Keratinocyte (primary cell): ENCODE results near the gene MTA3. TPM values are rescaled to one million over a fixed set of nuclear protein-coding genes. Genes with fewer than 3 reads are reported as not detected.

Source experiments
- DNase-seq: peaks from one replicate; pipeline ENCODE4 v3.0.0-alpha.2; 2011; ENCODE audit warnings: low read depth, missing footprints, low spot score
- FAIRE-seq: peaks from 2 replicates; lab custom pipeline; 2011; peaks lifted over from hg19 to GRCh38; lab: Jason Lieb, UNC
- H2AFZ ChIP-seq: 2 replicates; pipeline ENCODE4 v1.6.0; 2012; ENCODE audit warnings: low read length, control low read depth, inconsistent platforms; ENCODE audit not compliant: control insufficient read depth
- H3K27ac ChIP-seq: 2 replicates; pipeline ENCODE4 v1.5.1; 2011; ENCODE audit warnings: low read length; ENCODE audit not compliant: control insufficient read depth, insufficient read depth
- H3K27me3 ChIP-seq: 3 replicates; pipeline ENCODE4 v1.6.0; 2011; ENCODE audit warnings: low read length; ENCODE audit not compliant: control insufficient read depth, insufficient read depth; ENCODE audit errors: extremely low read depth
- H3K36me3 ChIP-seq, 2 experiments: 2 replicates in 1 of 2; 3 replicates in 1 of 2; pipeline ENCODE4 v1.5.1; 2011; ENCODE audit warnings: low read length in 2 of 2, mild to moderate bottlenecking in 1 of 2; ENCODE audit not compliant: control insufficient read depth in 2 of 2, insufficient read depth in 2 of 2; ENCODE audit errors: extremely low read depth in 1 of 2
- H3K4me1 ChIP-seq: 3 replicates; pipeline ENCODE4 v1.5.1; 2011; ENCODE audit warnings: low read length; ENCODE audit not compliant: control insufficient read depth, insufficient read depth; ENCODE audit errors: extremely low read depth
- H3K4me2 ChIP-seq: 3 replicates; pipeline ENCODE4 v1.6.0; 2011; ENCODE audit warnings: low read depth, low read length; ENCODE audit not compliant: control insufficient read depth, insufficient read depth; ENCODE audit errors: extremely low read depth
- H3K4me3 ChIP-seq, 3 experiments: fragments of 200-600 bp in 1 of 3; sonication (generic) in 1 of 3; 2 replicates in 2 of 3; 3 replicates in 1 of 3; pipeline ENCODE4 v1.5.1; 2011 to 2016; ENCODE audit warnings: low read length in 3 of 3, mild to moderate bottlenecking in 3 of 3, control low read depth in 2 of 3, inconsistent platforms in 1 of 3, low read depth in 1 of 3, mixed read lengths in 1 of 3, mixed run types in 1 of 3, moderate library complexity in 1 of 3; ENCODE audit not compliant: control insufficient read depth in 2 of 3, insufficient read depth in 2 of 3; ENCODE audit errors: extremely low read depth in 1 of 3
- H3K79me2 ChIP-seq: 2 replicates; pipeline ENCODE4 v1.6.0; 2012; ENCODE audit warnings: low read length; ENCODE audit not compliant: control insufficient read depth, insufficient read depth
- H3K9ac ChIP-seq: 3 replicates; pipeline ENCODE4 v1.6.0; 2011; ENCODE audit warnings: low read length; ENCODE audit not compliant: control insufficient read depth, insufficient read depth; ENCODE audit errors: extremely low read depth
- H3K9me1 ChIP-seq: 3 replicates; pipeline ENCODE4 v1.6.0; 2011; ENCODE audit warnings: low read length; ENCODE audit not compliant: control insufficient read depth, insufficient read depth; ENCODE audit errors: extremely low read depth
- H3K9me3 ChIP-seq: 2 replicates; pipeline ENCODE4 v1.5.1; 2012; ENCODE audit warnings: low read depth, low read length; ENCODE audit not compliant: control insufficient read depth
- H4K20me1 ChIP-seq: 3 replicates; pipeline ENCODE4 v1.6.0; 2011; ENCODE audit warnings: low read length; ENCODE audit not compliant: control insufficient read depth, insufficient read depth; ENCODE audit errors: extremely low read depth
- CTCF ChIP-seq, 3 experiments: IDR thresholded peaks in 1 of 3; conservative IDR thresholded peaks in 1 of 3; optimal IDR thresholded peaks in 1 of 3; 2 replicates in 2 of 3; 3 replicates in 1 of 3; pipeline versions ENCODE3 to v1.5.1; 2011; ENCODE audit warnings: low read length in 3 of 3, mild to moderate bottlenecking in 3 of 3, moderate library complexity in 2 of 3, control low read depth in 1 of 3, inconsistent platforms in 1 of 3; ENCODE audit not compliant: insufficient read depth in 2 of 3; ENCODE audit errors: extremely low read depth in 1 of 3
- EZH2 ChIP-seq: IDR thresholded peaks from one replicate; pipeline ENCODE4 v1.6.1; 2012; ENCODE audit warnings: inconsistent platforms, mild to moderate bottlenecking, low read length, moderate library complexity
- dilution Hi-C: fragments of 300-500 bp; cut with MboI; formaldehyde crosslinking; loops from one replicate; pipeline ENCODE4 v1.7.0; 2020; ENCODE audit warnings: low sequenced_read_pairs; ENCODE audit not compliant: extremely low pct_ligation_motif_present
- polyA plus RNA-seq, 5 experiments: library from polyadenylated mRNA; depleted of rRNA in 3 of 5; stranded (reverse) in 3 of 5; stranded (forward) in 1 of 5; unstranded in 1 of 5; fragments of >200 nt; gene quantifications; 1 replicate in 1 of 5; 2 replicates in 3 of 5; 3 replicates in 1 of 5; pipeline versions ENCODE4 v1.2.1 to v1.2.3, GENCODE V29; 2011 to 2012; ENCODE audit warnings: missing spikeins in 2 of 5, low read depth in 1 of 5, low replicate concordance in 1 of 5

Gene MTA3
- polyA plus RNA-seq, 1 donor (not counting 4 experiments of a cell fraction or from before 2014, with no cell fraction given): 34.3 TPM

- no peak overlapping the region for H3K9ac ChIP-seq
- H3K9me3 ChIP-seq: no peaks in the 10 kb centered on the region
- no peaks in the 10 kb centered on the region for H3K9me1 ChIP-seq
- dilution Hi-C loops: no loop called here
- no peaks in the 10 kb centered on the region for H3K79me2 ChIP-seq
- H3K36me3 ChIP-seq: no peaks in the 10 kb centered on the region
- H3K27ac ChIP-seq: no peak overlapping the region
- DNase-seq (no peak), FAIRE-seq (no peak)
- H3K27me3 ChIP-seq: no peaks in the 10 kb centered on the region
- H3K4me2 ChIP-seq: no peak overlapping the region
- no peaks in the 10 kb centered on the region for H3K4me1 ChIP-seq
- no peak overlapping the region for H3K4me3 ChIP-seq
- TF ChIP-seq EZH2 (no peak), CTCF (optimal IDR thresholded peaks at IDR 0.05 in 1 of 3, IDR thresholded peaks at IDR 0.05 in 1 of 3, conservative IDR thresholded peaks at IDR 0.05 in 1 of 3; ENCODE audit: extremely low read depth in 1 of 3, insufficient read depth in 2 of 3, low read length in 3 of 3) (peak; percentile 14 to 57 (median 42))
- no peak overlapping the region for H2AFZ ChIP-seq
- no peaks in the 10 kb centered on the region for H4K20me1 ChIP-seq
These were observed 202.1 kb downstream of the MTA3 start for GRCh38 chr2:42770288-42771131.

GRCh38 chr2:42771546-42772153 is 203.2 kb downstream of the MTA3 start:
- H3K4me1 ChIP-seq: no peaks in the 10 kb centered on the region
- no peaks in the 10 kb centered on the region for H3K79me2 ChIP-seq
- H3K9ac ChIP-seq: no peak overlapping the region
- H3K4me3 ChIP-seq: no peak overlapping the region
- no peaks in the 10 kb centered on the region for H3K36me3 ChIP-seq
- no peaks in the 10 kb centered on the region for H3K9me3 ChIP-seq
- H3K9me1 ChIP-seq: no peaks in the 10 kb centered on the region
- no peaks in the 10 kb centered on the region for H4K20me1 ChIP-seq
- no peaks in the 10 kb centered on the region for H3K27me3 ChIP-seq
- no peak overlapping the region for H3K4me2 ChIP-seq
- no peak for TF ChIP-seq CTCF (optimal IDR thresholded peaks at IDR 0.05 in 1 of 3, IDR thresholded peaks at IDR 0.05 in 1 of 3, conservative IDR thresholded peaks at IDR 0.05 in 1 of 3; ENCODE audit: extremely low read depth in 1 of 3, insufficient read depth in 2 of 3, low read length in 3 of 3)
- TF ChIP-seq EZH2: no peak
- FAIRE-seq (no peak), DNase-seq (no peak)
- no peak overlapping the region for H3K27ac ChIP-seq
- dilution Hi-C loops: no loop called here
- no peak overlapping the region for H2AFZ ChIP-seq
